ENCODE data around the gene ZNF778. TPM values are rescaled to one million over a fixed set of nuclear protein-coding genes. Genes with fewer than 3 reads are reported as not detected.

Gene ZNF778
- polyA plus RNA-seq, 2 of the 4 experiments (the other 2 are of a cell fraction), result 7.0 to 9.5 TPM

GRCh38 chr16:89253548-89254287 lies 36.2 kb downstream of the ZNF778 start:
- ATAC-seq, result no peak
- no peak for FAIRE-seq
- CTCF ChIA-PET, result interaction anchor here (0.7 to 2.1 kb wide), 4 partner anchors 9 to 16 kb away, joined by 3 to 6 read pairs (median 4); no protein-coding TSS in a partner anchor

GRCh38 chr16:89256651-89257254 lies 39.2 kb downstream of the ZNF778 start:
- peak in 1 of 2 experiments; percentile 48 for DNase-seq (ENCODE audit: low read depth in 1 of 2, low spot score in 1 of 2)
- ATAC-seq, result peak; percentile 58 to 70
- Histone ChIP-seq H3K9me3 (no peaks in the 10 kb centered on the region), H3K4me2 (peak overlapping the region; percentile 66), H3K4me1 (peaks cover 10% of the 10 kb centered on the region; the same call in 2 of the 3 replicates), H3K27ac (peak overlapping the region; percentile 19 to 74; a peak in 2 of 6 replicates), H3K4me3 (no peak overlapping the region; the same call in 2 of the 3 replicates)
- WGBS (ENCODE audit: missing lambda C conversion rate), result 58% methylated on average over 36 of the region's 57 CpGs
- no peak for FAIRE-seq
- CTCF ChIA-PET, result no interaction called here
- POLR2A ChIA-PET, result no interaction called here
- TF ChIP-seq RCOR1 (IDR thresholded peaks at IDR 0.05; ENCODE audit: low read depth, low read length) (no peak), GATA3 (IDR thresholded peaks at IDR 0.05; ENCODE audit: borderline replicate concordance) (no peak), MYC (IDR thresholded peaks at IDR 0.05; ENCODE audit: borderline replicate concordance, low read length) (no peak), RFX5 (IDR thresholded peaks at IDR 0.05) (no peak), USF2 (IDR thresholded peaks at IDR 0.05) (no peak), FOSL2 (IDR thresholded peaks at IDR 0.05) (0 out of 2 replicates have a peak, but pooled peaks have one; percentile 8), FOSL2 (CRISPR knock-in tag; IDR thresholded peaks at IDR 0.05) (peak; percentile 58), MAX (IDR thresholded peaks at IDR 0.05) (peak; percentile 67; the same call in 1 of the 2 replicates), MAZ (IDR thresholded peaks at IDR 0.05; ENCODE audit: borderline replicate concordance, low read depth, low read length) (no peak), JUN (IDR thresholded peaks at IDR 0.05) (no peak), PBX3 (IDR thresholded peaks at IDR 0.05) (no peak), E2F6 (IDR thresholded peaks at IDR 0.05; ENCODE audit: borderline replicate concordance, low read depth) (peak; percentile 72; the same call in 1 of the 2 replicates), TP53 (CRISPR knock-in tag; IDR thresholded peaks at IDR 0.05) (no peak), EHMT2 (IDR thresholded peaks at IDR 0.05; ENCODE audit: low read depth) (no peak), HMGXB4 (CRISPR knock-in tag; IDR thresholded peaks at IDR 0.05; ENCODE audit: borderline replicate concordance) (no peak), POLR2A (IDR thresholded peaks at IDR 0.05; ENCODE audit: low read length) (no peak), EP300 (IDR thresholded peaks at IDR 0.05) (no peak), TFCP2L1 (CRISPR knock-in tag; IDR thresholded peaks at IDR 0.05) (no peak), KDM1A (IDR thresholded peaks at IDR 0.05; ENCODE audit: low read depth) (no peak), HDAC2 (IDR thresholded peaks at IDR 0.05) (no peak), CHD2 (IDR thresholded peaks at IDR 0.05; ENCODE audit: low read length, partially characterized antibody) (no peak)

More at GRCh38 chr16:89253548-89254287, 36.2 kb downstream of the ZNF778 start:
- DNase-seq (ENCODE audit: low read depth in 1 of 2, low spot score in 1 of 2), result no peak
- Histone ChIP-seq H3K27ac (no peak overlapping the region), H3K9me3 (no peaks in the 10 kb centered on the region), H3K4me1 (peaks cover 10% of the 10 kb centered on the region; the same call in 2 of the 3 replicates), H3K4me3 (no peak overlapping the region), H3K4me2 (no peak overlapping the region)
- WGBS (ENCODE audit: missing lambda C conversion rate), result 92% methylated on average over 10 of the region's 10 CpGs
- POLR2A ChIA-PET, result interaction anchor here (0.6 kb wide), 1 partner anchor 27 kb away, joined by 3 read pairs; no protein-coding TSS in a partner anchor
- TF ChIP-seq TP53 (CRISPR knock-in tag; IDR thresholded peaks at IDR 0.05), result no peak
- TF ChIP-seq NPAS2 (CRISPR knock-in tag; IDR thresholded peaks at IDR 0.05; ENCODE audit: borderline replicate concordance), result no peak
- TF ChIP-seq EP300 (IDR thresholded peaks at IDR 0.05), result no peak
